ENCODE data around the gene PHACTR3. TPM values are rescaled to one million over a fixed set of nuclear protein-coding genes. Genes with fewer than 3 reads are reported as not detected.

PHACTR3 gene
- total RNA-seq, 1 donor from 2014 or later, result 1.1 TPM

DNA sequence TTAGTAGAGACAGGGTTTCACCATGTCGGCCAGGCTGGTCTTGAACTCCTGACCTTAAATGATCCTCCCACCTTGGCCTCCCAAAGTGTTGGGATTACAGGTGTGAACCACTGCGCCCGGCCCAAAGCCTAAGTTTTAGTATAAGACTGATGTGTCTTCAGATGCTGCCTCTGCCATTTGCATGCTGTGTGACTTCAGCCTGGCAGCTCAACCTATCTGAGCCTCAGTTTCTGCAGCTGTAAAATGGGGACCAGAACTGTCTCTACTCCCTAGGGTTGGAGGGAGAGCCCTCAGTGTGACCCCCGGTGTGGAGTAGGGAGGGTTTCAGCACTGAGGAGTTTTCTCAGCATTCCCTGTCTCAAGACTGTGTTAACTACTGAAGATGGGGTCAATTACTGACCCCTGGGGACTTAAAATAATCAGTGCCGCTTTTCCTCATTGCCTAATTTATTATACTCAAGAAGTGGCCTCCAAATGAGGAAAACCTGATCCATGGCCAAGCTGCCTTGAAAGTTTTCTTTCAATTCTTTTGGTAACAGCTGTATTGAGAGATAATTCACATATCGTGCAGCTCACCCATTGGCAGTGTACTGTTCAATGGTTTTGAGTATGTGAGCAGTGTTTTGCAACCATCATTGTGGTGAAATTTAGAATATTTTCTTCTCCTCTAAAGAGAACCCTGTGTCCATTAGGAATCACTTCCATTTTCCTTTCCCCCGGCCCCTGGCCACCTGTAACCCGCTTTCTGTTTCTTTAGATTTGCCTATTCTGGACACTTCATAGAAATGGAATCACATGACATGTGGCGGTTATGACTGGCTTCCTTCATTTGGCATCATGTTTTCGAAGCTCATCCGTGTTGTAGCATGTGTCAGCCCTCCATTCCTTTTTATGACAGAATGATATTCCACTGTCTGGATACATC lies 64.8 kb downstream of the PHACTR3 start:
- H3K27ac Mint-ChIP-seq, result no peak overlapping the region
- no peak overlapping the region for H3K4me3 Mint-ChIP-seq (ENCODE audit: low read depth)
- peaks cover 3% of the 10 kb centered on the region for H3K27me3 Mint-ChIP-seq
- H3K36me3 Mint-ChIP-seq (ENCODE audit: insufficient read depth), result no peaks in the 10 kb centered on the region
- H3K4me1 Mint-ChIP-seq (ENCODE audit: low read depth), result no peaks in the 10 kb centered on the region
- TF ChIP-seq, protein P1, sequence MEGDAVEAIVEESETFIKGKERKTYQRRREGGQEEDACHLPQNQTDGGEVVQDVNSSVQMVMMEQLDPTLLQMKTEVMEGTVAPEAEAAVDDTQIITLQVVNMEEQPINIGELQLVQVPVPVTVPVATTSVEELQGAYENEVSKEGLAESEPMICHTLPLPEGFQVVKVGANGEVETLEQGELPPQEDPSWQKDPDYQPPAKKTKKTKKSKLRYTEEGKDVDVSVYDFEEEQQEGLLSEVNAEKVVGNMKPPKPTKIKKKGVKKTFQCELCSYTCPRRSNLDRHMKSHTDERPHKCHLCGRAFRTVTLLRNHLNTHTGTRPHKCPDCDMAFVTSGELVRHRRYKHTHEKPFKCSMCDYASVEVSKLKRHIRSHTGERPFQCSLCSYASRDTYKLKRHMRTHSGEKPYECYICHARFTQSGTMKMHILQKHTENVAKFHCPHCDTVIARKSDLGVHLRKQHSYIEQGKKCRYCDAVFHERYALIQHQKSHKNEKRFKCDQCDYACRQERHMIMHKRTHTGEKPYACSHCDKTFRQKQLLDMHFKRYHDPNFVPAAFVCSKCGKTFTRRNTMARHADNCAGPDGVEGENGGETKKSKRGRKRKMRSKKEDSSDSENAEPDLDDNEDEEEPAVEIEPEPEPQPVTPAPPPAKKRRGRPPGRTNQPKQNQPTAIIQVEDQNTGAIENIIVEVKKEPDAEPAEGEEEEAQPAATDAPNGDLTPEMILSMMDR (IDR thresholded peaks at IDR 0.05; ENCODE audit: unreplicated experiment), result no peak
- peaks cover 14% of the 10 kb centered on the region for H3K9me3 Mint-ChIP-seq (ENCODE audit: low read depth)
- no peak for DNase-seq (ENCODE audit: low spot score, unreplicated experiment)

DNA sequence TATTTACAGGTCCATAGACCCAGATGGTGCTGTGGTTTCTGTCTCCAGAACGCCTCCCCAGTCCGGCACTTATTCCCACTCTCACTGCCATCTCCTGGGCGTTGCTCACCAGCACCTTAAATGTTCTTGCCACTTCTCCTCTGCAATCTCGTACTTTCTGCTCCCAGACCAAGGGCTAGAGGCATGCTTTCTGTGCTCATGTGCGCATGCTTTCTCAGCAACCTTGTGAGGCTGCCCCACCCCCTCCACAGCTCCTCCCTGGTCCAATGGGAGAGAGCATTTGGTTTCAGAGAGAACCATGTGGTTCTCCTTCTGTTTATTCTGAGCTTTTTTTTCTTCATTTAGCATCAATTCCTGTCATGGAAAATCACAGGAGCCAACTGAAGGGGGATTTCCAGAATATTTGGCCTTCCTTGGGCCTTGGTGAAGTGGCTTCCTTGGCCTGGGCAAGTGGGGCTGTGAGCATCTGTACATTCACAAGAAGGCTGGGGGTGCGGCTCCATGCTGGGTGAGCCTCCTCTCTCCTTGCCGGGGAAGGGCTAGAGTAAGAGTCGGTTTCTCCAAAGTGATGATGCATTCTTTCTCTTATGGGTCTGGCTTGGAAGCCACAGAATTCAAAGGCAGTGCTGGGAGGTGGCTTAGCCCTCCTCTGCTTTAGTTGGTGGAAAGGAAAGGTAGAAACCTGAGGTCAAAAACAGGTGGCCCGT lies 66.6 kb downstream of the PHACTR3 start:
- TF ChIP-seq, protein P1 (IDR thresholded peaks at IDR 0.05; ENCODE audit: unreplicated experiment), result no peak
- H3K4me1 Mint-ChIP-seq (ENCODE audit: low read depth), result no peaks in the 10 kb centered on the region
- peaks cover 11% of the 10 kb centered on the region for H3K9me3 Mint-ChIP-seq (ENCODE audit: low read depth)
- H3K27ac Mint-ChIP-seq, result peak overlapping the region; percentile 27
- no peak overlapping the region for H3K4me3 Mint-ChIP-seq (ENCODE audit: low read depth)
- peaks cover 3% of the 10 kb centered on the region for H3K27me3 Mint-ChIP-seq
- H3K36me3 Mint-ChIP-seq (ENCODE audit: insufficient read depth), result no peaks in the 10 kb centered on the region
- DNase-seq (ENCODE audit: low spot score, unreplicated experiment), result no peak

DNA sequence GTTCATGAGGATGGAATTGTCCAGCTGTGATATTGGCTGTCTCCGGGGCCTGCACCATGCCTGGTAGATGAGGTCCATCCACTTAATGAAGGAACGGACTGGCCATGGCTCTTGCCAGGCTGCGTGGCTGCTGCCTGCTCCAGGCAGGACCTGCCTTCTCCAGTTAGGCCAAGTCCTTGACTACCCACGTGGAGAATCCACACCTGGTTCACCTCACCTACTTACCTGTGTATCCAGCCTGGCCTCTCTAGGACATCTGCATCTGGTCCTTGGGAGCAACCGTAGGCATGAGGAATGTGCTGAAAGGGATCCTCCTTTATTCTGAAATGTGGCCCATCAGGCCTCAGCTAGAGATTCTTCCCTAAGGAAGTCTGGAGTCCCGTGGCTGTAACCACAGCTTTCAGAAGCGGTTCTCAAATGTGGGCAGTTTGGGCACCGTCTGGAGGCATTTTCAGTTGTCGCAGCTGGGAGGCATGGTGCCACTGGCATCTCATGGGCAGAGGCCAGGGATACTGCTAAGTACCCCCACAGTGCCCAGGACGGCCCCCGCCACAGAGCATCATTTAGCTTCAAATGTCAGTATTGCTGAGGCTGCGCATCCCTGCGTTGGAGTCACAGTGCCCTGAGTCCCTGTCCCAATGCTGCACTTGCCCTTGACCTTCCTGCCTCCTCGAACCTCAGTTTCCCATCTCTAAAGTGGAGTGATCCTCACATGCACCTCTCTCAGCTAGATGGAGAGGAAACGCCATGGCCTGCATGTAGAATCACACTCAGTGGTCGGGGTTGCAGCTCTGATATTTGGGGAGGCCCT lies 67.5 kb downstream of the PHACTR3 start:
- Mint-ChIP-seq H3K36me3 (ENCODE audit: insufficient read depth) (no peaks in the 10 kb centered on the region), H3K4me1 (ENCODE audit: low read depth) (no peaks in the 10 kb centered on the region), H3K27ac (no peak overlapping the region), H3K9me3 (ENCODE audit: low read depth) (peaks cover 11% of the 10 kb centered on the region), H3K4me3 (ENCODE audit: low read depth) (no peak overlapping the region), H3K27me3 (peaks cover under 1% of the 10 kb centered on the region)
- TF ChIP-seq, protein P1 (IDR thresholded peaks at IDR 0.05; ENCODE audit: unreplicated experiment), result no peak
- DNase-seq (ENCODE audit: low spot score, unreplicated experiment), result no peak

DNA sequence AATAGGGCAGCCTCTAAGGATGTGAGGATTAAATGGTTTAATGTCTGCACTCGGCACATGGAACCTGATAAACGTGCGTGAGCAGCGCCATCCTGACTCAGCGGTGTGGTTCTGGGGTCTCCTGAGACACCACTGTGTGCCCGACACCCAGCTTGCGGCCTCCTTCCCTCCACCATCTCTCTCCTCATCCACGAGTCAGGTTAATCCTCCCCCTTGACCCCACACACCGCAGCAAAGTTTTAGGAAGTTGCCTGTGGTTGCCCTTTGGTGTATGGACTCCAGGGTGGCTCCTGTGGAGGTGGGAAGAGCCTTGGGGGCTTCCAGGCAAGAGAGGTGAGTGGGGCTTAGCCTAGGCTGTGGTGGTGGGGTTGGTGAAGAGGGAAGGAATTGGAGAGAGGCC lies 68.2 kb downstream of the PHACTR3 start:
- H3K27me3 Mint-ChIP-seq, result peaks cover 5% of the 10 kb centered on the region
- H3K4me1 Mint-ChIP-seq (ENCODE audit: low read depth), result no peaks in the 10 kb centered on the region
- TF ChIP-seq, protein P1 (IDR thresholded peaks at IDR 0.05; ENCODE audit: unreplicated experiment), result no peak
- H3K36me3 Mint-ChIP-seq (ENCODE audit: insufficient read depth), result no peaks in the 10 kb centered on the region
- no peak overlapping the region for H3K4me3 Mint-ChIP-seq (ENCODE audit: low read depth)
- H3K27ac Mint-ChIP-seq, result no peak overlapping the region
- DNase-seq (ENCODE audit: low spot score, unreplicated experiment), result no peak
- H3K9me3 Mint-ChIP-seq (ENCODE audit: low read depth), result peaks cover 12% of the 10 kb centered on the region

Measured in progenitor cell of endocrine pancreas (in vitro differentiated cells).